Chondrocyte (in vitro differentiated cells): ENCODE results near the gene CDC34. TPM values are rescaled to one million over a fixed set of nuclear protein-coding genes. Genes with fewer than 3 reads are reported as not detected.

Source experiments
- DNase-seq: peaks from one replicate; pipeline ENCODE4 v3.0.0; 2021; ENCODE audit warnings: mixed read lengths, low spot score
- H3K27ac Mint-ChIP-seq: one replicate; pipeline ENCODE4 v1.8.0; 2021; ENCODE audit warnings: mild to moderate bottlenecking, moderate library complexity, mixed read lengths; ENCODE audit not compliant: unreplicated experiment
- H3K27me3 Mint-ChIP-seq: 2 replicates; pipeline ENCODE4 v1.8.0; 2021; ENCODE audit warnings: low read depth, mixed read lengths
- H3K36me3 Mint-ChIP-seq: 2 replicates; pipeline ENCODE4 v1.8.0; 2021; ENCODE audit warnings: low read depth, mixed read lengths
- H3K4me1 Mint-ChIP-seq: 2 replicates; pipeline ENCODE4 v1.8.0; 2021; ENCODE audit warnings: low read depth, mild to moderate bottlenecking, mixed read lengths
- H3K4me3 Mint-ChIP-seq: one replicate; pipeline ENCODE4 v1.8.0; 2021; ENCODE audit warnings: mild to moderate bottlenecking, moderate library complexity, mixed read lengths; ENCODE audit not compliant: unreplicated experiment
- H3K9me3 Mint-ChIP-seq: 2 replicates; pipeline ENCODE4 v1.8.0; 2021; ENCODE audit warnings: low read depth, mixed read lengths
- CTCF ChIP-seq: fragments of 200-600 bp; sonication (generic); IDR thresholded peaks from 2 replicates; pipeline ENCODE4 v1.5.0; 2021; ENCODE audit warnings: antibody characterized with exemption, mild to moderate bottlenecking, moderate library complexity
- total RNA-seq: library from RNA; stranded (reverse); gene quantifications from 3 replicates; pipeline ENCODE4 v1.2.1, GENCODE V29; 2021

The CDC34 gene
- total RNA-seq, 1 donor from 2014 or later = 66.9 TPM

GRCh38 chr19:485077-485476 lies 46.5 kb upstream of the CDC34 start:
- Mint-ChIP-seq H3K27me3 (no peaks in the 10 kb centered on the region), H3K27ac (no peak overlapping the region), H3K4me1 (peaks cover 25% of the 10 kb centered on the region), H3K4me3 (no peak overlapping the region), H3K36me3 (peaks cover 2% of the 10 kb centered on the region), H3K9me3 (peaks cover 7% of the 10 kb centered on the region)
- no peak for TF ChIP-seq CTCF
- DNase-seq = no peak

DNA sequence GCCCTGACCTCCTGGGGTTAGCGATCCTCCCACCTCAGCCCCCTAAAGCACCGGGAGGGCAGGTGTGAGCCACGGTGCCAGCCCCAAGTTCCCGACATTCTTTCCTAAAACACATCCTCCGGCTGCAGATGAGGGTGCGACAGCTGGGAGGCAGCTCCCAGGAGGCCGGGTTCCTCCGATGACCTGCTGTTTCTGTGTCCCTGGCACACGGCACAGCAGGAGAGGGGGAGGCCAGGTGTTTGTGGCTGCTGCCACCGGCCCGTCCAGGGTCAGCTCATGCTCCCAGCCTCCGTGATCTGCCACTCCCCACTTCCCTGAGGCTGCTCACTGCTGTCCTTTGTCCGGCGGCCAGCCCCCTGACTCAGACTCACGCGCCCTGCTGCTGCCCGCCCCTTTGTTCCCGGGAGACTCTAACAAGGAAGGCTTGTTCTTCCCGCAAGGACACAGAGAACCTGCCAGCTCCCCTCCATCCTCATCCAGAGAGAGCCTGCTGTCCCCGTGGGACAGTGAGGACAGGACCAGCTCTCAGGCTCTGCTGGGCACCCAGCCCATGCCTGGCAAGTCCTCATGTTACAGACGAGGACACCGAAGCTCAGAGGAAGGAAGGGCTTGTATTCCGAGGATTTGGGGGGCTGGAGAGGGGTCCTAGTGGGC lies 45.9 kb upstream of the CDC34 start:
- Mint-ChIP-seq H3K27me3 (no peaks in the 10 kb centered on the region), H3K36me3 (no peaks in the 10 kb centered on the region), H3K4me3 (peak overlapping the region; percentile 48), H3K27ac (peak overlapping the region; percentile 69), H3K9me3 (peaks cover under 1% of the 10 kb centered on the region), H3K4me1 (peaks cover 28% of the 10 kb centered on the region)
- no peak for TF ChIP-seq CTCF
- no peak for DNase-seq

DNA sequence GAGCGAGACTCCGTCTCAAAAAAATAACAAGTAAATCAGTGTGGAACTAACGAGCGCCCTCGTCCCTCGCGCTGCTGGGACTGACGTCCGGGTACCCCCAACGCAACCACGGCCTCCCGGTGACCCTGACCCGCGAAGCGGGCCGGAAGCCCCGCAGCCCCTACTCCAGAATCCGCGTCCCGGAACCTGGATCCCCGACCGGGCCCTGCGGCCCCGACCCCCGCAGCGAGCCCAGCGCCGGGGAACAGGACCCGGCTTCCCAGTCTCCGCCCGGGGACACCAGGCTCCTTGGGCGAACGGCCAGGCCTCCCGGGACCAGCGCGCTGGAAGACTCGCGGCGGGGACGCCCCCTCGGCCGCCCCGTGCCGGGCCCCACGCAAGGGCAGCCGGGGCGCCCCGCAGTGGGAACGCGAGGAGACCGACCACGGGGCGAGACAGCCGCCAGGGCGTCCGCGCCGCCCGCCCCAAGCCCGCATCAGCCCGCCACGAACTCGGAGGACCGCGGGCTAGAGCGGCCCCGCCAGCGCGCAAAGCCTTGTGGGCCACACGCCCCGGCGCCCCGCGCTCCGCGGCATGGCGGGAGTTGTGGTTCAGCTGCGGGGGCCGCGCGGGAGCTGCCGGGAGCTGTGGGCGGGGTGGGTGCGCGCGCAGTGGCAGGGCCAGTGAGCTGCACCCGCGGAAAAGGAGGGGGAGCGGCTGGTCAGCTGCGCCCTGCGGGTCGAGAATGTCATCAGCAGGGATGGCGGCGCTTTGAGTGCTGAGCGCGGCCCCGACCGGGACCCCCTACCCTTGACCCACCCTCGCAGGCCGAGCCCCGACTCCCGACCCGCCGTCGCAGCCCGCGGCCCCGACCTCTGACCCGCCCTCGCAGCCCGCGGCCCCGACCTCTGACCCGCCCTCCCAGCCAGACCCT lies 42.8 kb upstream of the CDC34 start:
- peak overlapping the region; percentile 79 for H3K4me3 Mint-ChIP-seq
- H3K9me3 Mint-ChIP-seq = no peaks in the 10 kb centered on the region
- TF ChIP-seq CTCF = no peak
- H3K4me1 Mint-ChIP-seq = peaks cover 30% of the 10 kb centered on the region
- H3K27me3 Mint-ChIP-seq = no peaks in the 10 kb centered on the region
- peak overlapping the region; percentile 65 for H3K27ac Mint-ChIP-seq
- peak; percentile 98 for DNase-seq
- H3K36me3 Mint-ChIP-seq = no peaks in the 10 kb centered on the region

GRCh38 chr19:489418-490196 lies 42.0 kb upstream of the CDC34 start:
- no peak for TF ChIP-seq CTCF
- Mint-ChIP-seq H3K36me3 (no peaks in the 10 kb centered on the region), H3K9me3 (no peaks in the 10 kb centered on the region), H3K4me1 (peaks cover 30% of the 10 kb centered on the region), H3K27me3 (no peaks in the 10 kb centered on the region), H3K27ac (peak overlapping the region; percentile 86), H3K4me3 (peak overlapping the region; percentile 79)
- DNase-seq = peak; percentile 93
